Neural cell (in vitro differentiated cells): Measurements from ENCODE around the gene DIAPH2. TPM values are rescaled to one million over a fixed set of nuclear protein-coding genes. Genes with fewer than 3 reads are reported as not detected.

Source experiments
- H2AFZ ChIP-seq: fragments of 200-600, 300-800 bp; sonication (generic), shearing (Covaris generic); 2 replicates; pipeline ENCODE4 v1.6.0; 2014; ENCODE audit warnings: low read depth, mild to moderate bottlenecking, antibody characterized with exemption, low read length, moderate library complexity
- H3F3A ChIP-seq: fragments of 200-600 bp; shearing (Covaris generic); 2 replicates; pipeline ENCODE4 v1.6.1; 2016; ENCODE audit warnings: mild to moderate bottlenecking, moderate library complexity, mixed read lengths, antibody characterized with exemption, low read length; ENCODE audit not compliant: insufficient read depth, poor library complexity, severe bottlenecking
- H3K27ac ChIP-seq: fragments of 200-600, 300-800 bp; sonication (generic), shearing (Covaris generic); 2 replicates; pipeline ENCODE4 v1.5.1; 2014; ENCODE audit warnings: mild to moderate bottlenecking, low read length, moderate library complexity
- H3K27me3 ChIP-seq: fragments of 300-800, 200-600 bp; sonication (generic), shearing (Covaris generic); 2 replicates; pipeline ENCODE4 v1.6.0; 2014; ENCODE audit warnings: mild to moderate bottlenecking, low read depth, low read length, moderate library complexity; ENCODE audit not compliant: insufficient read depth
- H3K36me3 ChIP-seq: fragments of 300-800, 200-600 bp; sonication (generic), shearing (Covaris generic); 2 replicates; pipeline ENCODE4 v1.5.1; 2014; ENCODE audit warnings: mild to moderate bottlenecking, antibody characterized with exemption, low read length, moderate library complexity; ENCODE audit not compliant: insufficient read depth
- H3K4me2 ChIP-seq: fragments of 300-800, 200-600 bp; sonication (generic), shearing (Covaris generic); 2 replicates; pipeline ENCODE4 v1.6.0; 2014; ENCODE audit warnings: mild to moderate bottlenecking, low read length
- H3K4me3 ChIP-seq: fragments of 300-800, 200-600 bp; sonication (generic), shearing (Covaris generic); 2 replicates; pipeline ENCODE4 v1.5.1; 2014; ENCODE audit warnings: mild to moderate bottlenecking, low read length, moderate library complexity
- H3K79me2 ChIP-seq: fragments of 200-600 bp; shearing (Covaris generic); replicated peaks from 2 replicates; pipeline ENCODE4 v1.6.0; 2014; ENCODE audit warnings: mild to moderate bottlenecking, low read length, moderate library complexity; ENCODE audit not compliant: insufficient read depth
- H3K9ac ChIP-seq: fragments of 300-800, 200-600 bp; sonication (generic), shearing (Covaris generic); 2 replicates; pipeline ENCODE4 v1.6.1; 2016; ENCODE audit warnings: mild to moderate bottlenecking, low read length, mixed read lengths
- H3K9me2 ChIP-seq: fragments of 200-600 bp; shearing (Covaris generic); 2 replicates; pipeline ENCODE4 v1.6.1; 2016; ENCODE audit warnings: mild to moderate bottlenecking, low read length, mixed read lengths; ENCODE audit not compliant: insufficient read depth
- H3K9me3 ChIP-seq: fragments of 200-600, 300-800 bp; sonication (generic), shearing (Covaris generic); 2 replicates; pipeline ENCODE4 v1.6.1; 2016; ENCODE audit warnings: mild to moderate bottlenecking, mixed run types, low read length, moderate library complexity, mixed read lengths
- H4K20me1 ChIP-seq: fragments of 200-600 bp; shearing (Covaris generic); 2 replicates; pipeline ENCODE4 v1.6.1; 2016; ENCODE audit warnings: mild to moderate bottlenecking, mixed run types; ENCODE audit not compliant: insufficient read depth
- EP300 ChIP-seq: fragments of 450-650 bp; conservative IDR thresholded peaks from 2 replicates; pipeline ENCODE4 v1.6.1; 2014; ENCODE audit warnings: antibody characterized with exemption, mild to moderate bottlenecking, moderate library complexity; ENCODE audit not compliant: poor library complexity, severe bottlenecking
- EZH2 ChIP-seq: fragments of 200-600, 300-800 bp; shearing (Covaris generic), sonication (generic); IDR thresholded peaks from 2 replicates; pipeline ENCODE4 v1.6.1; 2014; ENCODE audit warnings: antibody characterized with exemption, low read length, borderline replicate concordance, mild to moderate bottlenecking; ENCODE audit not compliant: insufficient read depth, poor library complexity, severe bottlenecking
- MXI1 ChIP-seq: fragments of 450-650 bp; conservative IDR thresholded peaks from 2 replicates; pipeline ENCODE4 v1.6.1; 2014; ENCODE audit warnings: antibody characterized with exemption, mild to moderate bottlenecking; ENCODE audit not compliant: poor library complexity, severe bottlenecking
- POLR2AphosphoS5 ChIP-seq: IDR thresholded peaks from 2 replicates; pipeline ENCODE4 v1.6.1; 2012
- RAD21 ChIP-seq: fragments of 450-650 bp; conservative IDR thresholded peaks from 2 replicates; pipeline ENCODE4 v1.6.1; 2014; ENCODE audit warnings: antibody characterized with exemption, mild to moderate bottlenecking, moderate library complexity
- SMC3 ChIP-seq: fragments of 450-650 bp; conservative IDR thresholded peaks from 2 replicates; pipeline ENCODE4 v1.6.1; 2014; ENCODE audit warnings: antibody characterized with exemption, mild to moderate bottlenecking, moderate library complexity; ENCODE audit not compliant: poor library complexity
- TAF1 ChIP-seq: IDR thresholded peaks from 2 replicates; pipeline ENCODE4 v1.6.1; 2012; ENCODE audit warnings: low read depth
- polyA plus RNA-seq: library from polyadenylated mRNA; depleted of rRNA; stranded (reverse); fragments of >200 nt; gene quantifications from 2 replicates; pipeline ENCODE4 v1.2.3, GENCODE V29; 2014
- TF ChIP-seq, protein P1 (sequence below): IDR thresholded peaks from 2 replicates; pipeline ENCODE4 v1.6.1; 2012; ENCODE audit warnings: borderline replicate concordance
- TF ChIP-seq, protein P2 (sequence below): fragments of 450-650 bp; IDR thresholded peaks from 2 replicates; pipeline ENCODE4 v1.5.1; 2014; ENCODE audit warnings: antibody characterized with exemption, mild to moderate bottlenecking, moderate library complexity; ENCODE audit not compliant: poor library complexity, severe bottlenecking

DIAPH2 gene
- polyA plus RNA-seq, 1 donor from 2014 or later: 0.07 TPM

DNA sequence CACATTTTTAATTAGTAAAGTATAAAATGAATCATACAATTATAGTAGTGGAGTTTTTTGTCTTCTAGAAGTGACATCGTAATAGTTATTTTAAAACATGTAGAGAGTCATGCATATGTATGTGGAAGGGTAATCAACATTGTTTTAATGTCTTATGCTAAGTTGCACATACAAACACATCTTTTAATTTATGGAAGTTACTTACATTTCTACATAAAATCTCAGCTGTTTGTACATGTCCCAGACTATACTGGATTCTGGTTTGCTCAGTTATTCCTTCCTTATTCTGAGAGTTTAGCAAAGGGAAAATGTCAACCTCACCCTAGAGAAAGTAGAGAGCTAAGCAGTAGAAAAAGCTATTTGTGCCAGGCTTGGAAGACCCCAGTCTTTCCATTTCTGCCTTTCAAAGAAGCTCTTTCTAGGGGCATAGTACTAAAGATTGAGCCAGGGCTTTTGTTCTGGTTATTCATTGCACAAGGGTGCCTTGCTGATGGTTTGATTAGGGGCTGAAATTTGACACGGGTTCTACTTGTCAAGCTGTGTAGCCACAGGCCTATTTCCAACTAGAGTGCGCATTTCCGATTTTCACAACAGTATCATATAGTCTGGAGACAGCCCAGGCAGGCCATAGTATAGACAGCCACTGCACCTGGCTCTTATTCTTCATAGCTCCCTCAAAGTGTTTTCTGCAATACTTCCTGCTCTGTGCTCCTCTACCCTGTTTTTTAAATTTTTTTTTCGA lies 305.4 kb downstream of the DIAPH2 start:
- no peak overlapping the region for H3K4me3 ChIP-seq
- H3K9ac ChIP-seq: no peak overlapping the region
- no peaks in the 10 kb centered on the region for H3K79me2 ChIP-seq
- no peaks in the 10 kb centered on the region for H3K9me2 ChIP-seq
- H2AFZ ChIP-seq: no peak overlapping the region
- no peak overlapping the region for H3K27ac ChIP-seq
- TF ChIP-seq POLR2AphosphoS5: no peak
- no peak for TF ChIP-seq EP300
- TF ChIP-seq, protein P1, sequence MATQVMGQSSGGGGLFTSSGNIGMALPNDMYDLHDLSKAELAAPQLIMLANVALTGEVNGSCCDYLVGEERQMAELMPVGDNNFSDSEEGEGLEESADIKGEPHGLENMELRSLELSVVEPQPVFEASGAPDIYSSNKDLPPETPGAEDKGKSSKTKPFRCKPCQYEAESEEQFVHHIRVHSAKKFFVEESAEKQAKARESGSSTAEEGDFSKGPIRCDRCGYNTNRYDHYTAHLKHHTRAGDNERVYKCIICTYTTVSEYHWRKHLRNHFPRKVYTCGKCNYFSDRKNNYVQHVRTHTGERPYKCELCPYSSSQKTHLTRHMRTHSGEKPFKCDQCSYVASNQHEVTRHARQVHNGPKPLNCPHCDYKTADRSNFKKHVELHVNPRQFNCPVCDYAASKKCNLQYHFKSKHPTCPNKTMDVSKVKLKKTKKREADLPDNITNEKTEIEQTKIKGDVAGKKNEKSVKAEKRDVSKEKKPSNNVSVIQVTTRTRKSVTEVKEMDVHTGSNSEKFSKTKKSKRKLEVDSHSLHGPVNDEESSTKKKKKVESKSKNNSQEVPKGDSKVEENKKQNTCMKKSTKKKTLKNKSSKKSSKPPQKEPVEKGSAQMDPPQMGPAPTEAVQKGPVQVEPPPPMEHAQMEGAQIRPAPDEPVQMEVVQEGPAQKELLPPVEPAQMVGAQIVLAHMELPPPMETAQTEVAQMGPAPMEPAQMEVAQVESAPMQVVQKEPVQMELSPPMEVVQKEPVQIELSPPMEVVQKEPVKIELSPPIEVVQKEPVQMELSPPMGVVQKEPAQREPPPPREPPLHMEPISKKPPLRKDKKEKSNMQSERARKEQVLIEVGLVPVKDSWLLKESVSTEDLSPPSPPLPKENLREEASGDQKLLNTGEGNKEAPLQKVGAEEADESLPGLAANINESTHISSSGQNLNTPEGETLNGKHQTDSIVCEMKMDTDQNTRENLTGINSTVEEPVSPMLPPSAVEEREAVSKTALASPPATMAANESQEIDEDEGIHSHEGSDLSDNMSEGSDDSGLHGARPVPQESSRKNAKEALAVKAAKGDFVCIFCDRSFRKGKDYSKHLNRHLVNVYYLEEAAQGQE: no peak
- TF ChIP-seq EZH2: no peak
- TF ChIP-seq TAF1: no peak
- no peak for TF ChIP-seq RAD21
- TF ChIP-seq MXI1: no peak
- TF ChIP-seq SMC3: no peak
- TF ChIP-seq, protein P2, sequence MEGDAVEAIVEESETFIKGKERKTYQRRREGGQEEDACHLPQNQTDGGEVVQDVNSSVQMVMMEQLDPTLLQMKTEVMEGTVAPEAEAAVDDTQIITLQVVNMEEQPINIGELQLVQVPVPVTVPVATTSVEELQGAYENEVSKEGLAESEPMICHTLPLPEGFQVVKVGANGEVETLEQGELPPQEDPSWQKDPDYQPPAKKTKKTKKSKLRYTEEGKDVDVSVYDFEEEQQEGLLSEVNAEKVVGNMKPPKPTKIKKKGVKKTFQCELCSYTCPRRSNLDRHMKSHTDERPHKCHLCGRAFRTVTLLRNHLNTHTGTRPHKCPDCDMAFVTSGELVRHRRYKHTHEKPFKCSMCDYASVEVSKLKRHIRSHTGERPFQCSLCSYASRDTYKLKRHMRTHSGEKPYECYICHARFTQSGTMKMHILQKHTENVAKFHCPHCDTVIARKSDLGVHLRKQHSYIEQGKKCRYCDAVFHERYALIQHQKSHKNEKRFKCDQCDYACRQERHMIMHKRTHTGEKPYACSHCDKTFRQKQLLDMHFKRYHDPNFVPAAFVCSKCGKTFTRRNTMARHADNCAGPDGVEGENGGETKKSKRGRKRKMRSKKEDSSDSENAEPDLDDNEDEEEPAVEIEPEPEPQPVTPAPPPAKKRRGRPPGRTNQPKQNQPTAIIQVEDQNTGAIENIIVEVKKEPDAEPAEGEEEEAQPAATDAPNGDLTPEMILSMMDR: no peak
- H3K4me2 ChIP-seq: no peak overlapping the region
- no peaks in the 10 kb centered on the region for H3K27me3 ChIP-seq
- no peaks in the 10 kb centered on the region for H3F3A ChIP-seq
- no peaks in the 10 kb centered on the region for H4K20me1 ChIP-seq
- H3K9me3 ChIP-seq: no peaks in the 10 kb centered on the region
- no peaks in the 10 kb centered on the region for H3K36me3 ChIP-seq

DNA sequence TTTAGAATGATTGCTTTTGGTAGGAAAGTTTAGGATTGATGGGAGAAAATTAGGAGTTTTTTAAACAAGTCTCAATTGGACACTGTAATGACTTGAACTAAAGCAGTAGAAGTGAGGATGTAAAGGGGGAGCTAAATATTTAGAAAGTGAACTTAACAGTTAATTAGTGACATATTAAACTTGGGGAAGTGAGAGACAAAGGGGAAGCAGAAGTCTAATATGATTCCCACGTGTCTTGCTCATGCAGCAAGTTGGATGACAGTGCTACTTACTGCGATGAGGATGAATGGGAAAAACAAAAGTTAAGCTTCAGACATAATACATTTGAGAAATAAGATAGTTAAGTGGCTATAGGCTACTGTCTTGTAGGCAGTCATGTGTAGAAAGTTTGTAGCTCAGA lies 309.5 kb downstream of the DIAPH2 start:
- H3K79me2 ChIP-seq: no peaks in the 10 kb centered on the region
- no peak for TF ChIP-seq EZH2
- TF ChIP-seq MXI1: no peak
- no peak for TF ChIP-seq RAD21
- TF ChIP-seq, protein P2: no peak
- no peak for TF ChIP-seq SMC3
- TF ChIP-seq, protein P1: no peak
- TF ChIP-seq TAF1: no peak
- TF ChIP-seq EP300: no peak
- TF ChIP-seq POLR2AphosphoS5: no peak
- no peak overlapping the region for H3K4me2 ChIP-seq
- H3K27ac ChIP-seq: no peak overlapping the region
- no peaks in the 10 kb centered on the region for H3K9me2 ChIP-seq
- H3K9ac ChIP-seq: no peak overlapping the region
- no peaks in the 10 kb centered on the region for H3F3A ChIP-seq
- no peak overlapping the region for H2AFZ ChIP-seq
- H3K36me3 ChIP-seq: no peaks in the 10 kb centered on the region
- H4K20me1 ChIP-seq: no peaks in the 10 kb centered on the region
- H3K27me3 ChIP-seq: no peaks in the 10 kb centered on the region
- H3K9me3 ChIP-seq: no peaks in the 10 kb centered on the region
- H3K4me3 ChIP-seq: no peak overlapping the region
